ENCODE results near the gene TLDC2.
"Not testable (repeated sequence)": the region's sequence is repeated elsewhere in the genome, so short reads cannot be mapped to it uniquely, and the experiment has no call there.

Gene TLDC2

DNA sequence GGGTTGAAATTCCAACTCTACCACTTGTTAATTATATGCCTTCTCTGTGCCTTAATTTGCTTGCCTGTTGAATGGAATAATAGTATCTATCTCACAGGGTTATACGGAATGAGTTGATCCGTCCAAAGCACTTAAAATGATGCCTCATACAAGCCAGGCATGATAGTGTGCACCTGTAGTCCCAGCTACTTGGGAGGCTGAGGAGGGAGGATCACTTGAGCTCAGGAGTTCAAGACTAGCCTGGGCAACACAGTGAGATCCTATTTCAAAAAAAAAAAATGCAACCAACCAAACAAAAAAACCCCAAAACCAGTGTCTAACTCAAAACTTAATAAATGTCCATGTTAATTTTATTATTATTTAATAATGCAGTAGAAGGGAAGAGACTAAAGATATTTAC, 40.3 kb downstream of the TLDC2 start:
- no peak for DNase-seq

DNA sequence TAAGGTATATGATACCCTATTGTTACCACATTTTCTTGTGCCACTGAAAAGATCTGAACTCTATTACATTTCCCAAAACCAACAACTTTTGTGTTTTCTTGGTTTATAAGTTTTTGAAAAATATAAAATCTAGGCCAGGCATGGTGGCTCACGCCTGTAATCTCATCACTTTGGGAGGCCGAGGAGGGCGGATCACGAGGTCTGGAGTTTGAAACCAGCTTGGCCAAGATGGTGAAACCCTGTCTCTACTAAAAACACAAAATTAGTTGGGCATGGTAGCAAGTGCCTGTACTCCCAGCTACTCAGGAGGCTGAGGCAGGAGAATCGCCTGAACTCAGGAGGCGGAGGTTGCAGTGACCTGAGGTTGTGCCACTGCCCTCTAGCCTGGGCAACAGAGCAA, 41.3 kb downstream of the TLDC2 start:
- DNase-seq, result no peak

DNA sequence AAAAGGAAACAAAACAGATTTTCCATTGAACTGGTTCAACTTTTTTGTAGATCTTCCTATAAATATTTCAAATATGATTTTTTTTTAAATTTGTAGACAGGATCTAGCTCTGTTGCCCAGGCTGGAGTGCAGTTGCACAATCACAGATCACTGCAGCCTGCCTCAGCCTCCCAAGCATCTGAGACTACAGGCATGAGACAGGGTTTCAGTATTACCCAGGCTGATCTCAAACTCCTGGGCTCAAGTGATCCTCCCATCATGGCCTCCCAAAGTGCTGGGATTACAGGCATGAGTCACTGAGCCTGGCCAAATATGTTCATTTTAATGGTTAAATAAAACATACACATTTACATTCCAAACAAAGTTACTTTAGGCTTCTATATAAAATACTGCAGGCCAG, 42.0 kb downstream of the TLDC2 start:
- no peak for DNase-seq

DNA sequence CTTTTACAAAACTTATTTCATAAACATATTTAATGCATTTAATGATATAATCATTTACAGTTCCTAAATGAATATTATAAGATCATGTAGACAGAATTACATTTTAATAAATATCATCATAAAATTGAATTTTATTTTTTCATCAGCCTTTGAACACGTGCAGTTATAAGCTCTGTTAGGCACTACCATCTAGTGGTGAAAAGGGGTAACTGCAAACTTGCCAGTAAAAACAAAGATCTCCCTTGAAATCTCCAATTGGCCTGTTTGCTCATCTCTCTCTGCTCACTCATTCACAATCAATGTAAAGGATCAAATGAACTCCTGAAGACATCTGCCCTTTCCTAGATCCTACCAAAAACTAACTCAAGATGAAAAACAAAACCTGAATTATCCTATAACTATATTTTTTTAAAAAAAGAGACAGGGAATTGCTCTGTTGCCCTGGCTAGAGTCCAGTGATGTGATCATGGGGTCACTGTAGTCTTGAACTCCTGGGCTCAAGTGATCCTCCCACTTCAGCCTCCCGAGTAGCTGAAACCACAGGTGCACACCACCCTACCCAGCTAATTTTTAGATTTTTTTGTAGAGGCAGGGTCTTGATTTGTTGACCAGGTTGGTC, 43.9 kb downstream of the TLDC2 start:
- DNase-seq, result peak; percentile 51

DNA sequence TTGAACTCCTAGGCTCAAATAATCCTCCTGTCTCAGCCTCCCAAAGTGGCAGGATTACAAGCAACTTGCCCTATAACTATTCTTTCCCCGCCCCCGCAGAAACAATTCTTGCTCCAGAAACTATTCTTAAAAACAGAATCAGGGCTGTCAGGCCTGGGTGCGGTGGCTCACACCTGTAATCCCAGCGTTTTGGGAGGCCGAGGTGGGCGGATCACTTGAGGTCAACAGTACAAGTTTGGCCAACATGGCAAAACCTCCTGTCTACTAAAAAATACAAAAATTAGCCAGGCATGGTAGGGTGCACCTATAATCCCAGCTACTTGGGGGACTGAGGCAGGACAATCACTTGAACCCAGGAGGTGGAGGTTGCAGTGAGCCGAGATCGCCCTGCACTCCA, 44.4 kb downstream of the TLDC2 start:
- DNase-seq, result no peak

DNA sequence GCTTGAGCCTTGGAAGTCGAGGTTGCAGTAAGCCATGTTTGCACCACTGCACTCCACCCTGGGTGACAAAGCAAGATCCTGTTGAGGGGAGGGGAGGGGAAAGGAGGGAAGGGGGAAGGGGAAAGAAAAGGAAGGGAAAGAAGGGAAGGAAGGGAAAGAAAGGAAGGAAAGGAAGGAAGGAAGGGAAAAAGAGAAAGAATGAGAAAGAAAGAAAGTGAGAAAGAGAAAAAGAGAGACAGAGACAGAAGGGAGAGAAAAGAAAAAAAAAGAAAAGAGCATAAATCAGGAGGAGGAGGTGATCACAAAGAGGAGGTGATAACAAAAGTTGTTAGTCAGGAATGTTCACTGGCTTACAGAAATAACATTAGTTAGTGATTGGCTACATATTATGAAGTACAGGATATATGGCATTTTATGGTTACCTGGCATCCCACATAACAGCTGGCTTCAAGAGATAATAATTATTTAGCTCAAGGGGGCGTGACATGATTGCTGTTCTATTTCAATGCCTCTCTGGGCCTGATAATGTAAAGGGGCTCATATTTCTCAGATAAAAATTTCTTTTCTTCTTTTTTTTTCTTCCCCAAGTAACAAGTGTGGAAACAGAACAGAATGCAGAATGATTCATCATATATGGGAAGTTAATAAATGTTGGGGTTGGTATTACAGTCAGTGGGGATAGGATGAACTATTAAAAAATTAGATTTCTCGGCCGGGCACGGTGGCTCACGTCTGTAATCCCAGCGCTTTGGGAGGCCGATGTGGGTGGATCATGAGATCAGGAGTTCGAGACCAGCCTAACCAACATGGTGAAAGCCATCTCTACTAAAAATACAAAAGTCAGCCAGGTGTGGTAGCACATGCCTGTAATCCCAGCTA, 48.5 kb downstream of the TLDC2 start:
- DNase-seq, result no peak

DNA sequence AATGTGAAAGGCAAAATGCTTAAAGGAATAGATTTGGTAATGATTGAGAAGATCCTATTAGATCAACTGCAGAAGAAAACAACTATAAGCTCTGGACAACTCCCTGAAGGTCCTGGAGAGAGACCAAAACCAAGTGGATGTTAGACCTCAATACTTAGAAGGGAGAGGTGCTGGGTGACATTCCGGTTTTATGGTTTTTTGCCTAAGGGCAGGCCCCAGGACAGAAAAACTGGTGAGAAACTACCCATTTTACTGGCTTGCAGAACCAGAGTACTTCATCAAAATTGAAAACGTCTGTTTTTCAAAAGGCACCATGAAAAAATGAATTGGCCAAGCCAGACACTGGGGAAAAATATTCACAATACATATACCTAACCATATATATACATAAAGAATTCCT, 49.3 kb downstream of the TLDC2 start:
- no peak for DNase-seq

DNA sequence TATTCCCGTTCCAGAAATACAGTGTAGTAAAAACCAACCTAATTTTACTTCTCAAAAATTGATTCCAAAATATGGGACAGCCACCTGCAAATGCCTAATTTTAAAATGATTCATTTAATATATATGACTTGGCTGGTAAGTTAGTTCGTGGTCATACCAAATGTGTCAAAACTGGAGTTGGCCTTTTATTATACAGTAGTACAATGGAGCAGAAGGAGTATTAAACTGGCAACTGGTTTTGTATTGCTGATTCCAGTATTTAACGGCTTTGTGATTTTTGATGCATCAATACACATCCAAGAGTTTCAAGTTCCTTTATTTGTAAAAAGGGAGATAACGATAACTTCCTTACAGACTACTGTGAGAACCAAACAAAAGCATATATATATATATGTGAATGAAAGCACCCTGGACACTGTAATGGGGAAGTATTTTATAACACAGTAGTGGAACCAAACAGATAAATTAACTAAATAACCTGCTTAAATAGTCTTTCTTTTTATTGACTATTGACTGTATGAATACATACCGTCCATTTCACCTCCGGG, 50.8 kb downstream of the TLDC2 start:
- no peak for DNase-seq

DNA sequence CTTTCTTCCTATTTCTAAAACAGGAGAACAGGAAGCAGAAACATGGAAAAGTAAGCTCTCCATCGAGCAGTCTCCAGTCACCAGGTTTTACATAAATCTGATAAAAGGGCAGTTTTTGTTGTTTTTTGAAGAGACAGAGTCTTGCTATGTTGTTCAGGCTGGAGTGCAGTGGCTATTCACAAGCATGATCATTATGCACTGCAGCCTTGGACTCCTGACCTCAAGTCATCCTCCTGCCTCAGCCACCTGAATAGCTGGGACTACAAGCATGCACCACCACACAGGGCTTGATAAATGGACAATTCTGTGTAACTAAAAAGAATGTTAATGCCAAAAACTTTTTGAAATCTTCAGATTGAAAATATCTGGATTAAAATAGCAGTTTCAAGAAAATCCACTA, 51.8 kb downstream of the TLDC2 start:
- DNase-seq, result no peak

DNA sequence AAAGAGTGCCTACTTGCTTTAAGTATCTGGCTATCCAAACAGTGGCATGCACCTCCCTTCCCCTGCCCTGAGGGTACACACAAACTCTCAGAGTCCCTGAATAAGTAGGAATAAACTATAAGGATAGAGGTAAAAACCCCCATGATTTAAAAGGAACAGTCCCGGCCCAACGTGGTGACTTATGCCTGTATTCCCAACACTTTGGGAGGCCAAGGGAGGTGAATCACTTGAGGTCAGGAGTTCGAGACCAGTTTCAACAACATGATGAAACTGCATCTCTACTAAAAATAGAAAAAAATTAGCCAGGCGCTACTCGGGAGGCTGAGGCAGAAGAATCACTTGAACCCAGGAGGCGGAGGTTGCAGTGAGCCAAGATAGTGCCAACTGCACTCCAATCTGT, 53.4 kb downstream of the TLDC2 start:
- DNase-seq, result no peak

DNA sequence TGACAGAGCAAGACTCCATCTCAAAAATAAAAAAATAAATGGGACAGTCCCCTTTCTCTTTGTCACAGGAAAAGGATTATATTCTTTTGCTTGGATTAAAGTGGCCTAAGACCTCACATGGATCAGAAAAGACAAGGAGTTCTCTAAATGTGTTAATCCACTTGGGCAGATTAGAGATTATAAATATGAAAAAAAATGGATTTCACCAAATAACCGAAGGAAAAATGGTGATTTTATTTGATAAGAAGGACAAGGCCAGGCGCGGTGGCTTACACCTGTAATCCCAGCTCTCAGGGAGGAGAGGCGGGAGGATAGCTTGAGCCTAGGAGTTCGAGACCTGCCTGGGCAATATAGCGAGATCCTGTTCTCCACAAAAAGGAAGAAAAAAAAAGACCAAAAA, 53.8 kb downstream of the TLDC2 start:
- no peak for DNase-seq

DNA sequence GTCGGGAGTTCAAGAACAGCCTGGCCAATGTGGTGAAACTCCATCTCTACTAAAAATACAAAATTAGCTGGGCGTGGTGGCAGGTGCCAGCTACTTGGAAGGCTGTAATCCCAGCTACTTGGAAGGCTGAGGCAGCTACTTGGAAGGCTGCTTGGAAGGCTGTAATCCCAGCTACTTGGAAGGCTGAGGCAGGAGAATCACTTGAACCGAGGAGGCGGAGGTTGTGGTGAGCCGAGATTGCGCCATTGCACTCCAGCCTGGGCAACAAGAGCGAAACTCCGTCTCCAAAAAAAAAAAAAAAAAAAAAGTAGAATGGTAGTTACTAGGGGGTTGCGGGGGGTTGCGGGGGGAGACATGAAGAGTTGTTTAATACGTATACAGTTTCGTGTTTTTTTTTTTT, 56.1 kb downstream of the TLDC2 start:
- DNase-seq, result not testable (repeated sequence)

DNA sequence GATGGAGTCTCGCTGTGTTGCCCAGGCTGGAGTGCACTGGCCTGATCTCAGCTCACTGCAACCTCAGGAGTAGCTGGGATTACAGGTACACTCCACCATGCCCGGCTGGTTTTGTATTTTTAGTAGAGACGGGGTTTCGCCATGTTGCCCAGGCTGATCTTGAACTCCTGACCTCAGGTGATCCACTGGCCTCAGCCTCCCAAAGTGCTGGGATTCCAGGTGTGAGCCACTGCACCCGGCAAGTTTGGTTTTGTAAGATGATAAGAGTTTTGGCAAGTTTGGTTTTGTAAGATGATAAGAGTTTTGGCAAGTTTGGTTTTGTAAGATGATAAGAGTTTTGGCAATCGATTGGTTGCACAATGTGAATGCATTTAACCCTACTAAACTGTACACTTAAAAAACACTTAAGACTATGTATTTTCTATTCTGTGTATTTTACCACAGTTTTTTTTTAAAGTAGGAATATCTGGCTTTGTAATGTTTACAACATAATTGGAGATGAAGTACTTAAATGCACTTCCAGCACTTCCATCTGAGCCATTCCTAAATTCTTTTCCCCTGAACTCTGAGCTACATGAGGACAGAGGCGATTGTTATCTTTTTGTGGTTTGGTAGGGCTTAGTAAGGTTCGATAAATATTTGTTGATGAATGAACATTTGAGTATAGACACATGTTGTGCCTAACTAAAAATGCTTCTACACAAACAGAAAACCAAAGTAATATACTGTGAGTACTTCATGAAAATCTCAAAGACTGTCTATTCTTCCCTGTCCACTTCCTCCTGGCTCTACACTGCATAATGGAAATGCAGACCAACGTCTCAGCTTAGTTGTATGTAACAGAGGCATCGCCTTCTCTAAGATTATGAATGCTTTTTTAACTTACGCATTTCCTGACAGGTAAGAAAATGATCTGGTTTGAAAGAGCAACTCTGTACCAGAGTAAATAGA, 56.8 kb downstream of the TLDC2 start:
- DNase-seq, result no peak

DNA sequence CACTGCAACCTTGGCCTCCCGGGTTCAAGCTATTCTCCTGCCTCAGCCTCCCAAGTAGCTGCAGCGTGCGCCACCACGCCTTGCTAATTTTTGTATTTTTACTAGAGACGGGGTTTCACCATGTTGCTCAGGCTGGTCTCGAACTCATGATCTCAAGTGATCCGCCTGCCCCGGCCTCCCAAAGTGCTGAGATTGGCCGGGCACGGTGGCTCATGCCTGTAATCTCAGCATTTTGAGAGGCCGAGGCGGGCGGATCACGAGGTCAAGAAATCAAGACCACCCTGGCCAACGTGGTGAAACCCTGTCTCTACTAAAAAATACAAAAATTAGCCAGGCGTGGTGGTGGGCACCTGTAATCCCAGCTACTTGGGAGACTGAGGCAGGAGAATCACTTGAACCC, 57.6 kb downstream of the TLDC2 start:
- not testable (repeated sequence) for DNase-seq

DNA sequence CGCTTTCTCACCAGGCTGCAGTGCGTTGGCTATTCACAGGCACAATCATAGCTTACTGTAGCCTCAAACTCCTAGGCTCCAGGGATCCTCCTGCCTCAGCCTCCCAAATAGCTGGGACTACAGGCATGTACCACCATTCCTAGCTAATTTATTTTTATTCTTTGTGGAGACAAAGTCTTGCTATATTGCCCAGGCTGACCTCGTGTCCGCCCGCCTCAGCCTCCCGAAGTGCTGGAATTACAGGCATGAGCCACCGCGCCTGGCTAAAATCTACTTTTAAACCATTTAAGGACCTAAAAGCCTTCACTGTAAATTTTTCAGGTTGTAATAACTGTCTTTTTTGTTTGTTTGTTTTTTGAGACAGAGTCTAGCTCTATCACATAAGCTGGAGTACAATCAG, 60.4 kb downstream of the TLDC2 start:
- DNase-seq, result no peak

DNA sequence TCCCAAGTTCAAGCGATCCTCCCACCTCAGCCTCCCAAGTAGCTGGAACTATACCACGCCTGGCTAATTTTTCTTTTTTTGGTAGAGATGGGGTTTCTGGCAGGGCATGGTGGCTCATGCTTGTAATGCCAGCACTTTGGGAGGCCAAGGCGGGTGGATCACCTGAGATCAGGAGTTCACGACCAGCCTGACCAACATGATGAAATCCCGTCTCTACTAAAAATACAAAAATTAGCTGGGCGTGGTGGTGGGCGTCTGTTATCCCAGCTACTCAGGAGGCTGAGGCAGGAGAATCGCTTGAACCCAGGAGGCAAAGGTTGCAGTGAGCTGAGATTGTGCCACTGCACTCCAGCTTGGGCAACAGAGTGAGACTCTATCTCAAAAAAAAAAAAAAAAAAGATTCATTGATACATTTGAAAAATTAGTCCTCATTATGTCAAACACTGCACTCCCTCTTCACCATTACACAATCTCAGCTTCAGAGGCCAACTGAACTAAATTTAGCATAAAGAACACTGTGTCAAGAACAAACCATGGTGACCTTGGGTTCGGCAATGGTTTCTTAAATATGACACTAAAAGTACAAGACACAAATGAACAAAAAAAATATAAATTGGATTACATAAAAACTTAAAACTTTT, 60.9 kb downstream of the TLDC2 start:
- not testable (repeated sequence) for DNase-seq

DNA sequence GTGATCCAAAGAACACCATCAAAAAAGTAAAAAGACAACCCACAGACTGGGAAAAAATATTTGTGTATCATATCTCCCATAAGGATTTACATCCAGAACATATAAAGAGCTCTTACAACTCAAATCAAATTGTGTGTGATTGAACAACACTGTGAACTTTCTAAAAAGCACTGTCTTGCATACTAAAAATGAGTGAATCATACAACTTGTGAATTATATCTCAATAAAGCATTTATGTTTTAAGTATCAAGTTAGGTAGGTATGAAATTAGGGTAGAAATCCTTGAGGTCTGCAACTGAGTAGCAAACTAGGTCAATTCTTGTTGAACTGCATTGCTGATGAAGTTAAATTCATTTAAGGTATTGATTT, 61.4 kb downstream of the TLDC2 start:
- DNase-seq, result no peak

DNA sequence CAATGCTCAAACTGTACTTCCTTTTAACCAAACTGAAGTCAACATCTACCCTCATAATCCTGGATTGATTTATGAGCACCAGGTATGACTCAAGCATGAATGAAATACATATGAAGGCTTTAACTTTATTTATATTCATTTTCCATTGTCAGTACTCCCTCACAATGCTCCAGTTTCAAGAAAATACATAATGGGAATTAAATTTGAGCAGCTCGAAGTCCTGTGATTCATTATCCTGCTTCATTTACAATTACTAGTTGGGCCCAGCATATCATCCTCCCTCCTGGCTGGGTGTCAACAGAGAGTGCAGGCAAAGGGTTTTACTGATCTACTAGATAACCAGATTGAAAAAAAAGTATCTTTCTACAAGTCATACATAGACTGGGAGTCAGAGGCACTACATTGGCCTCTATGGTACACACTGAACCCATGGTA, 65.5 kb downstream of the TLDC2 start:
- no peak for DNase-seq
